ENCODE results near the gene PLD5. TPM values are rescaled to one million over a fixed set of nuclear protein-coding genes. Genes with fewer than 3 reads are reported as not detected.

The PLD5 gene
- polyA plus RNA-seq, 3 donors = not detected

DNA sequence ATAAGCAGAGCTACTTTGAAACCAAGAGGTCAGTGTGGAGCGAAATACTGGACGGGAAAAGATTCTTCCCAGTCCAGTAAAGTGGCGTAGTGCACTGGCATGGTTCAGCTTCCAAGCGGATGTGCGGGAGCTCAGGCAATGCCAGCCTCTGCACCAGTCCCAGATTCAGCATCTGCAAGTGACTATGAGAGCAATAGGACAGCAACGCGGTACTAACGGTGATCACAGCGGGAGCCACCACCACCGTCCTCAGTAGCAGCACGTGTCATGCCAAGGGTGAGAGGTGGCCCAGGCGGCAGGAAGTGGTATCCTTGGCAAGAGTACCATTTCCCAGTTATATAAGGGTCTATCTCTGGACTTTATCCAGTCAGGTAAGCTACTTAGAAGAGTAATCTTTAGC, 17.8 kb downstream of the PLD5 start:
- Histone ChIP-seq H3K9me3 (replicated peaks in 1 of 2; ENCODE audit: control insufficient read depth in 1 of 2, insufficient read depth in 1 of 2, low read length in 2 of 2) (no peaks in the 10 kb centered on the region), H3K9ac (ENCODE audit: insufficient read depth, low read length, poor library complexity, severe bottlenecking) (no peak overlapping the region), H3K79me2 (ENCODE audit: insufficient read depth, low read length) (no peaks in the 10 kb centered on the region), H3K27ac (ENCODE audit: low read depth in 1 of 2, low read length in 2 of 2) (no peak overlapping the region), H4K20me1 (ENCODE audit: insufficient read depth, low read length) (no peaks in the 10 kb centered on the region), H3K27me3 (ENCODE audit: control insufficient read depth in 2 of 2, insufficient read depth in 2 of 2, low read length in 2 of 2) (no peaks in the 10 kb centered on the region), H3K4me2 (replicated peaks; ENCODE audit: extremely low read depth, low read length, poor library complexity, severe bottlenecking) (no peak overlapping the region), H3K4me1 (ENCODE audit: control insufficient read depth in 1 of 2, insufficient read depth in 2 of 2, low read length in 2 of 2) (no peaks in the 10 kb centered on the region), H3K4me3 (replicated peaks in 1 of 3; ENCODE audit: low read depth in 2 of 3, low read length in 3 of 3) (no peak overlapping the region), H3K36me3 (replicated peaks in 1 of 2; ENCODE audit: control insufficient read depth in 1 of 2, insufficient read depth in 2 of 2, low read length in 2 of 2) (no peaks in the 10 kb centered on the region), H2AFZ (ENCODE audit: insufficient read depth, low read depth, low read length, poor library complexity, severe bottlenecking) (no peak overlapping the region)
- 82% methylated on average over 11 of the region's 12 CpGs for WGBS (ENCODE audit: insufficient coverage)
- Mint-ChIP-seq H3K36me3 (no peaks in the 10 kb centered on the region), H3K4me1 (no peaks in the 10 kb centered on the region), H3K27me3 (ENCODE audit: low read depth in 3 of 3) (no peaks in the 10 kb centered on the region), H3K27ac (no peak overlapping the region), H3K9me3 (peaks cover 0 to 4% (median 0%) of the 10 kb centered on the region in 7 donors), H3K4me3 (no peak overlapping the region)
- intact Hi-C loops (cut with micrococcal nuclease) = no loop called here
- no peak for DNase-seq
- TF ChIP-seq CTCF (IDR thresholded peaks at IDR 0.05) = no peak

- Histone ChIP-seq H4K20me1 (ENCODE audit: insufficient read depth, low read length) (no peaks in the 10 kb centered on the region), H2AFZ (ENCODE audit: insufficient read depth, low read depth, low read length, poor library complexity, severe bottlenecking) (no peak overlapping the region), H3K27ac (ENCODE audit: low read depth in 1 of 2, low read length in 2 of 2) (no peak overlapping the region), H3K9me3 (replicated peaks in 1 of 2; ENCODE audit: control insufficient read depth in 1 of 2, insufficient read depth in 1 of 2, low read length in 2 of 2) (peaks cover 4 to 7% of the 10 kb centered on the region in 2 donors), H3K4me1 (ENCODE audit: control insufficient read depth in 1 of 2, insufficient read depth in 2 of 2, low read length in 2 of 2) (no peaks in the 10 kb centered on the region), H3K9ac (ENCODE audit: insufficient read depth, low read length, poor library complexity, severe bottlenecking) (no peak overlapping the region), H3K27me3 (ENCODE audit: control insufficient read depth in 2 of 2, insufficient read depth in 2 of 2, low read length in 2 of 2) (no peaks in the 10 kb centered on the region), H3K4me2 (replicated peaks; ENCODE audit: extremely low read depth, low read length, poor library complexity, severe bottlenecking) (no peak overlapping the region), H3K36me3 (replicated peaks in 1 of 2; ENCODE audit: control insufficient read depth in 1 of 2, insufficient read depth in 2 of 2, low read length in 2 of 2) (no peaks in the 10 kb centered on the region), H3K79me2 (ENCODE audit: insufficient read depth, low read length) (no peaks in the 10 kb centered on the region), H3K4me3 (replicated peaks in 1 of 3; ENCODE audit: low read depth in 2 of 3, low read length in 3 of 3) (no peak overlapping the region)
- Mint-ChIP-seq H3K9me3 (peaks cover 0 to 9% (median 5%) of the 10 kb centered on the region in 7 donors), H3K27ac (no peak overlapping the region), H3K4me3 (no peak overlapping the region), H3K4me1 (no peaks in the 10 kb centered on the region), H3K36me3 (no peaks in the 10 kb centered on the region), H3K27me3 (ENCODE audit: low read depth in 3 of 3) (peaks cover 0 to 2% (median 0%) of the 10 kb centered on the region in 3 donors)
- TF ChIP-seq CTCF (IDR thresholded peaks at IDR 0.05) = no peak
- WGBS (ENCODE audit: insufficient coverage) = 82% methylated on average over 3 of the region's 3 CpGs
- intact Hi-C loops (cut with micrococcal nuclease) = no loop called here
- DNase-seq = no peak
These were observed 35.0 kb downstream of the PLD5 start for GRCh38 chr1:242489545-242489944.
